HL-60 (cell line): ENCODE results near the gene ABHD16A.

Experiments used
- DNase-seq, 2 experiments: peaks; one replicate each; pipeline ENCODE4 v3.0.0-alpha.2; 2010 to 2020; ENCODE audit warnings: low read depth in 1 of 2, low spot score in 1 of 2
- H3K27ac ChIP-seq: fragments of 250-450 bp; sonication (Bioruptor Pico); replicated peaks from 2 replicates; pipeline ENCODE4 v1.5.1; 2020; ENCODE audit warnings: mild to moderate bottlenecking, moderate library complexity
- H3K27me3 ChIP-seq: fragments of 250-450 bp; sonication (Bioruptor Pico); 2 replicates; pipeline ENCODE4 v1.5.1; 2021; ENCODE audit warnings: mild to moderate bottlenecking, moderate library complexity; ENCODE audit not compliant: insufficient read depth, poor library complexity, severe bottlenecking
- H3K4me3 ChIP-seq: replicated peaks from 2 replicates; pipeline ENCODE4 v1.5.1; 2011; ENCODE audit warnings: mild to moderate bottlenecking, control low read depth, low read length; ENCODE audit not compliant: insufficient read depth
- CTCF ChIP-seq: IDR thresholded peaks from one replicate; pipeline ENCODE4 v1.5.1; 2011; ENCODE audit warnings: low read length, control low read depth, inconsistent platforms; ENCODE audit not compliant: insufficient read depth
- GABPA ChIP-seq: IDR thresholded peaks from 2 replicates; pipeline ENCODE4 v1.6.1; 2012; ENCODE audit warnings: low read depth
- POLR2AphosphoS5 ChIP-seq: IDR thresholded peaks from 2 replicates; pipeline ENCODE4 v1.6.1; 2012; ENCODE audit warnings: low read depth
- REST ChIP-seq: IDR thresholded peaks from 2 replicates; pipeline ENCODE4 v1.6.1; 2012; ENCODE audit warnings: low read depth; ENCODE audit not compliant: insufficient replicate concordance
- SPI1 ChIP-seq: IDR thresholded peaks from 2 replicates; pipeline ENCODE4 v1.6.1; 2012; ENCODE audit warnings: low read depth, mild to moderate bottlenecking, borderline replicate concordance

Gene ABHD16A

GRCh38 chr6:31736021-31736767 is 33.1 kb upstream of the ABHD16A start, which contains the start of gene CLIC1:
Gene CLIC1, minus strand, starts transcription at chr6:31736530. Its CDS starts 230 bp downstream, at chr6:31736300.
- TF ChIP-seq GABPA (no peak), SPI1 (peak; percentile 52; the same call in 1 of the 2 replicates), CTCF (no peak), POLR2AphosphoS5 (peak; percentile 85)
- Histone ChIP-seq H3K27ac (peak within 1 kb of the TSS; percentile 99), H3K27me3 (no peaks in the 10 kb centered on the region), H3K4me3 (peak within 1 kb of the TSS; percentile 92)
- DNase-seq = peak; percentile 93 to 96

GRCh38 chr6:31734821-31735406 is 31.8 kb upstream of the ABHD16A start:
- Histone ChIP-seq H3K27me3 (no peaks in the 10 kb centered on the region), H3K27ac (peak overlapping the region; percentile 99), H3K4me3 (peak overlapping the region; percentile 92)
- peak; percentile 73 to 79 for DNase-seq
- TF ChIP-seq GABPA (0 out of 2 replicates have a peak, but pooled peaks have one; percentile 22), CTCF (no peak)

GRCh38 chr6:31734247-31734820 is 31.2 kb upstream of the ABHD16A start:
- no peak for DNase-seq
- Histone ChIP-seq H3K27me3 (no peaks in the 10 kb centered on the region), H3K27ac (peak overlapping the region; percentile 99), H3K4me3 (peak overlapping the region; percentile 92)
- TF ChIP-seq SPI1 = no peak
- no peak for TF ChIP-seq REST
- no peak for TF ChIP-seq GABPA
- TF ChIP-seq POLR2AphosphoS5 = no peak
- no peak for TF ChIP-seq CTCF

GRCh38 chr6:31733734-31734133 is 30.6 kb upstream of the ABHD16A start:
- Histone ChIP-seq H3K27me3 (no peaks in the 10 kb centered on the region), H3K27ac (peak overlapping the region; percentile 99), H3K4me3 (peak overlapping the region; percentile 92)
- no peak for DNase-seq
- TF ChIP-seq GABPA (no peak), REST (no peak), CTCF (no peak), SPI1 (no peak), POLR2AphosphoS5 (no peak)
